GM21515 (cell line): Measurements from ENCODE around the gene POP4.
"Not testable (repeated sequence)": the region's sequence is repeated elsewhere in the genome, so short reads cannot be mapped to it uniquely, and the experiment has no call there.

Experiments used
- ATAC-seq: cut with Tn5 transposase; IDR thresholded peaks from one replicate; pipeline ENCODE4 v1.9.1; 2021; ENCODE audit not compliant: unreplicated experiment

POP4 gene, protein sequence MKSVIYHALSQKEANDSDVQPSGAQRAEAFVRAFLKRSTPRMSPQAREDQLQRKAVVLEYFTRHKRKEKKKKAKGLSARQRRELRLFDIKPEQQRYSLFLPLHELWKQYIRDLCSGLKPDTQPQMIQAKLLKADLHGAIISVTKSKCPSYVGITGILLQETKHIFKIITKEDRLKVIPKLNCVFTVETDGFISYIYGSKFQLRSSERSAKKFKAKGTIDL

DNA sequence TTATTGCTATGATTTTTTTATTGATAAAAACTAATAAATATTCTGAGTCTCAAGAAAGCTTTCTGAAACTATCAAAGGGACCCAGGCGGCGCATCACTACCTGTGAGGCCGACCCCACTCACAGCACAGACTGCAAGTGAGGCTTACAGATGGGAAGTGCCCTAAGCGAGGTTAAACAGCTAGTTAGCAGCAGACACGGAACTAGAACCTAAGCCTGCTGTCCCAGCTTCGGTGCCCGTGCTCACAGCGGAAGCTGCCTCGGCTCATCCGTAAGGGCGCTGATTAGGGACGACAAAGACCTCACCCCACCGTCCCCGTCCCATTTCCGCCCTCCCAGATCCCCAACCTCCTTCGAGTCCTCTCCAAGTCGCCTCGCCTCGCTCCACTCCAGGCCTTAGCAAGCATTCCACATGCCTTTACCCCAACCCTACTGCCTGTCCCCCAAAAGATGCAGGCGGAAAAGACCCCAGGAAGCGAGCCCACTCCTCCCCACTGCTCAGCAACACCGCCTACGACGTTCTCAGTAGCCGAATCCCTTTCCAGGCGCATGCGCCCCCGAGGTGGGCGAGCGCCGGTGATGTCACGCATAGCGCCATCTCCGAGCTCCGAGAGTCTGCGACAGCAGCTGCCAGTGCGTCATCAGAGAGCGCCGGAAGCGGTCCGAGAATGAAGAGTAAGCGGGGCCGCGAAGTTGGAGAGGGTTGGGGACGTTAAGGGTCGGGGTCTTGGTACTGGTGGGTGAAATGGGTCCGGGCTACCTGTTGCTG lies at the start of gene POP4:
POP4 (plus strand) TSS at position 631 of the 767 bp plus-strand sequence; CDS start at position 667, 36 bp downstream.
- ATAC-seq, result peak; percentile 73

DNA sequence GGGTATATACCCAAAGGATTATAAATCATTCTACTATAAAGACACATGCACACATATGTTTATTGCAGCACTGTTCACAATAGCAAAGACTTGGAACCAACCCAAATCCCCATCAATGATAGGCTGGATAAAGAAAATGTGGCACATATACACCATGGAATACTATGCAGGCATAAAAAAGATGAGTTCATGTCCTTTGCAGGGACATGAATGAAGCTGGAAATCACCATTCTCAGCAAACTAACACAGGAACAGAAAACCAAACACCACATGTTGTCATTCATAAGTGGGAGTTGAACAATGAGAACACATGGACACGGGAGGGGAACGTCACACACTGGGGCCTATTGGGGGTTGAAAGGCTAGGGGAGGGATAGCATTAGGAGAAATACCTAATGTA lies 47.0 kb upstream of the POP4 start:
- not testable (repeated sequence) for ATAC-seq

DNA sequence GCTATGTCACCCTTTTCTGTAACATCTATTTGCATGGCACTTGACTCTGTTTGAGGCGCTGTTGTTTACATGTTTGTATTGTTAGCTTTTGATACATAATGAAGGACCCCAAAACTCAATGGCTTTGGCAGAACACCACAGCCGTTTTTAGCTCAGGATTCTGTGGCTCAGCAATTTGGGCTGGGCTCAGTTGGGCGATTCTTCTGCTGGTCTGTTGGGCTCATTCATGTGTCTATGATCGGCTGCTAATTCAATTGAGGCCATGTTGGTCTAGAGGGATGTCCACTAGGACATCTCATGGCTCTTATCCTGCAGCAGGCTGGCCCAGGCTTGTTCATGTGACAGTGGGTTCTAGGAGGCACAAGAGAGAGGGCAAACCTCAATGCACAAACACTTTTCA lies 46.3 kb upstream of the POP4 start:
- ATAC-seq, result no peak

- no peak for ATAC-seq
Observed at GRCh38 chr19:29560313-29561075, 45.6 kb upstream of the POP4 start.

- no peak for ATAC-seq
Observed at GRCh38 chr19:29561601-29562000, 44.5 kb upstream of the POP4 start.

- no peak for ATAC-seq
Observed at GRCh38 chr19:29562299-29563297, 43.5 kb upstream of the POP4 start.

- ATAC-seq, result no peak
Observed at GRCh38 chr19:29563486-29564101, 42.5 kb upstream of the POP4 start.

DNA sequence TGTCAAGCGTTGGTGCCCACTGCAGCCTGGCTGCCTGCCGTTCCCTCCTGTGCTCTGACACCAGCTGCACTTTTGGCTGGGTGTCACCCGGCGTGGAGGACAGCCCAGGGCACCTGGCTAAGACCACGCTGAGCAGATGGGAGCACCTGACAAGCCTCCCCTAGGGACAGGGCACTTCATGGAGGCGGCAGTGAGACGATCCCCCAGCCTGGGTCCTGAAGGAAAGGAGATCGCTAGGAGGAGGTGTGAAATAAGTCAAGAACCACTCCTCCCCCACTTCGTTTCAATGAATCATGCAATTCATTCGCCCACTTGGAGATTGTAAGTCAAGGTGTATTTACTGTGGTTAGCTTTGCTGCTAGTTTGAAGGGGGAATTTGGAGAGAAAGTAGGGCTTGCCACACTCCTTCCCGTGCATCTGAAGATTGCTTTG lies 41.5 kb upstream of the POP4 start:
- ATAC-seq, result no peak

- ATAC-seq, result no peak
Observed at GRCh38 chr19:29565171-29565570, 40.9 kb upstream of the POP4 start.

DNA sequence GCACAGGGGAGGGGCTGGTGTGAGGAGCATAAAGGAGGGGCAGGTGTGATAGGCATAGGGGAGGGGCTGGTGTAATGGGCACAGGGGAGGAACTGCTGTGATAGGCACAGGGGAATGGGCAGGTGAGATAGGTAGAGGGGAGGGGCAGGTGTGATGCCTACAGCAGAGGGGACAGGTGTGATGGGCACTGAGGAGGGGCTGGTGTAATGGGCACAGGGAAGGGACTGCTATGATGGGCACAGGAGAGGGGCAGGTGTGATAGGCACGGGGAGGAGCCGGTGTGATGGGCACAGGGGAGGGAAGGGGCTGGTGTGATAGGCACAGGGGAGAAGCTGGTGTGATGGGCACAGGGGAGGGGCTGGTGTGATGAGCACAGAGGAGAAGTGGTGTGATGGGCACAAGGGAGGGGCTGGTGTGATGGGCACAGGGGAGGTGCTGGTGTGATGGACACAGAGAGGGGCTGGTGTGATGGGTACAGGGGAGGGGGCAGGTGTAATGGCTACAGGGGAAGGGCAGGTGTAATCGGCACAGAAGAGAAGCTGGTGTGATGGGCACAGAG lies 39.5 kb upstream of the POP4 start:
- no peak for ATAC-seq

- no peak for ATAC-seq
Observed at GRCh38 chr19:29567366-29567915, 38.6 kb upstream of the POP4 start.

DNA sequence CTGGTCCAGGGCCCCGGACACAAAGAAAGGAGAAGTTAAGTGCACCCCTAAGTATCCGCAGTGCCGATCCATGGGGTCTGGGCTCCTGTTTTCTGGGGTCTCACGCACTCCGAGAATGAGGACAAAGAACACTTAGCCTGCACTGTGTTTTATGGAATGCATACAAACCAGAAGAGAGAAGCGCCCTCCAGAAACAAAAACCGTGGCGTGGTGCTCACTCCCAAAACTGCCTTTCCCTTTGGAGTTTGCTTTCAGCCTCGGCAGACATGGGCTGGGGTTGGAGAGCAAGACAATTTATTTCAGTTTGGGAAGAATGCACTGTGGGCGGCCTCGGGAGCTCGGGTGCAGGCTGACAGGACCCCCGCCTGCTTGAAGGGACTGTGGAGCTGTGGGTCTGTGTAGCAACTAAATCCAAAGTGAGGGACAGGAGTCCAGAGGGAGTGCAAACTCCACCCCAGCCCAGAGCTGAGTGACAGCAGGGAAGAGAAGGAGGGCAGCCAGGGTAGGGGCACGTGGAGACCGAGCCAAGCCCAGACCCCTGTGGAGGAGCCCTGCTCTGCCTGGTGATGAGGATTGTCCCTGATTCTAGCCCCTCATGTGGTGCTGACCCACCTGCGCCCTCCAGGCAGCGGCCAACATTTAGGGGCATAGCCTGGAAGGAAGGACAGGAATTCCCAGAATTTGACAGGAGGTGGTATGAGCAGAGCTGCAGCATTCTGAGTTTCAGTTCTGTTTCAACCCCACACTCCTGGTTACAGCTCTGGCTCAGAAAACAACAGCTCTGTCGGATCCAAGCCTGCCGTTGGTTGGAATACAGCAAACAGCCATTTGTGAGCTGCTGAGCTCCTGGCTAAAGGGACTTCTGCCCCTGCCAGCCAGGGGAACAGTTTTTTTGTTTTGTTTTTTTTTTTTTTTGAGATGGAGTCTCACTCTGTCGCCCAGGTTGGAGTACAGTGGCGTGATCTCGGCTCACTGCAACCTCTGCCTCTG lies 37.8 kb upstream of the POP4 start:
- ATAC-seq, result no peak

DNA sequence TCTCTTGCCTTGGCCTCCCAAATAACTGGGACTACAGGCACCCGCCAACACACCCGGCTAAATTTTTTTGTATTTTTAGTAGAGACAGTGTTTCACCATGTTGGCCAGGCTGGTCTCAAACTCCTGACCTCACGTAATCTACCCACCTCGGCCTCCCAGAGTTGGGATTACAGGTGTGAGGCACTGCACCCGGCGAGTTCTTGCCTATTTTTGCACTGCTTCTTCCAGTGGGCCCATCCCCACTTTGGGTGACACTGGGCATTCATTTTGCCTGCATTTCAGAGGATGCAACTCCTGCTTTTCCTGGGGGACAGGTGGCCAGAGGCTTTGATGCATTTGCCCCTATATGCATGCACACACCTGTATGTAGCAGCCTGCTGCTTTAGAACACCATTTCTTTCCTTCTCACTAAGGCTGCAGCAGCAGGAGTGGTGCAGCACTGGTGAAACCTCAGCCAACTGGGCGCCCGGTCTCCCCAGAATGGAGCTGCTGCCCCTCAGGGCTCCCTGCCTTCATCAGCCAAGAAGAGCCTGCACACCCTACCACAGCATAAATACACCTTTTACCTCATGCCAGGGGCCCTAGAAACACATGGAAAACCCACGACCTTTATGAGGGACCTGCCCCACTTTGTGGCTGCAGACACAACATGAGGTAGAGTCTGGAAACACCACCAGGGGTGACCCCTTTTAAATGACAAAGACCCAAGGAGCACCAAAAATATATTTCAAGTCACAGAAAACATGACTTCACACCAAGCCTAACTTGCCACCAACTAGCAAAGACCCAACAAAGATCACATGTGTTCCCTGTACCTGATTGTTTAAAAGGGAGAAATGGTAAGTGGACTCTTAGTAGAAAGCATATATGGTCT lies 36.8 kb upstream of the POP4 start:
- ATAC-seq, result no peak

DNA sequence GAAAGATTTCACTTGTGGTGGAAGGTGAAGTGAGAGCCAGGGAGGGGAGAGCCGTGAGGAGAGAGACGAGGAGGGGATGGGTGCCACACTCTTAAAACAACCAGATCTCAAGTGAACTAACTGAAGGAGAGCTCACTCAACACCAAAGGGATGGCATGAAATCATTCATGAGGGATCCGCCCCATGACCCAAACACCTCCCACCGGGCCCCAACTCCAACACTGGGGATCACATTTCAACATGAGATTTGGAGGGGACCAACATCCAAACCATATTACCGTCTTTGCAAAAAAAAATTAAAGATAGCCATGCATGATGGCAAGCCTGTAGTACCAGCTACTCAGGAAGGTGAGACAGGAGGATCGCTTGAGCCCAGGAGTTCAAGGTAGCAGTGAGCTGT lies 34.9 kb upstream of the POP4 start:
- ATAC-seq, result no peak

DNA sequence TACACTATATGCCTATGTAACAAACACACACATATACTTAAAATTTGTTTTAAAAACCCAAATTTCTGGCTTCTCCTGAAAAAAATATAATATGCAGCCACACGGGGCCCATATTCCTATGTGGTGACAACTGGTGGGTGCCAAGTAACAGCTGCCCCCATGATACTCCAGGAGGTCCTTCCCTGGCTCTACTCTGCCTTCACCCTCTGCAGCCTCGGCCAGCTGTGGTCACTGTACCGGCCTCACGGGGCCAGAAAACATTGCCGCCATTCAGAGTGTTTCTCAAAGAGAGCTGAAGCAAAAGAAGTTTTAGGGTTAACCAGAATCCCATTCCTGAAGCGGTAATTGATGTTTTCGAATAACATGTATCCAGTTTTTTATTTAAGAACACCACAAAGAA lies 32.6 kb upstream of the POP4 start:
- no peak for ATAC-seq

DNA sequence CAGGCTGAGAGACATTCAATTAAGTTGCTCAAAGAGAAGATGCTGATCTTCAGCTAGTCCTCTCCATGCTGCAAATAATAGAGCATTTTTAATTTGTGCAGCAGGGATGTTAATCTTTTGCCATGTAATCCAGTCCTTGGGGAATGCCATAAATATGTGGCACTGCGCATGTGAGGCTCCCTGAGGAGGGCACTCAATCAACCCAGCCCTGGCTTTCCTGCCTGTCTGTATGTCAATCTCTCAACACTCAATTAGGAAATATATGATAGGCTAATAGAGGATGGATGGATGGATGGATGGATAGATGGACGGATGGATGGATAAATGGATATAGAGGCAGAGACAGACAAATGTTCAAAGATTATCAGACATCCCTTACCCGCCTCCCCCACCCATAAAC lies 31.6 kb upstream of the POP4 start:
- ATAC-seq, result no peak

DNA sequence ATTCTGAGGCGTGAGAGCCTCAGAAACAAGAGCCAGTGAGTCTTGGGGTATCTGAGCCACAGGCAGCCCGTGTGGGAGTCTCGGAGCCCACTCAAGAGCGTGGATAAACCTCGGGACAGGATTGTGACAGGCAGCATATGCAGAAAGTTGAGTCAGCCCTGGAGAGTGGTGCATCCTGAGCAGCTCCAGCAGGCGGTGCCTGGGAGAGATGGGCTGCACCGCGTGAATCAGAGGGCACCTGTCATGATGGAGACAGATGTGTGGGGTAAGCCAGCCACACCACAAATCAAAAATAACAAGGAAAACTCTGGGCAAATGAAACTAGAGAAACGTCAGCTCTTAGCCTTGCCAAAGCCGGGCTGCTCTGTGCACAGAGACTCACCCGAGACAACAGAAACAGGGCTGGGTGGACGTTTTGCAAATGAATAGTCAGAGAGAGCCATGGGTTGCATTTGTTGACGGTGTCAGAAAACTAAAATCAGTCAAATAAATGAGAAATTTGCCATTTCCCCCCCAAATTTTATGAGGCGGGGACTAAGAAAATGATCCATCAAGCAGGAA lies 30.0 kb upstream of the POP4 start:
- no peak for ATAC-seq
